Chondrocyte (in vitro differentiated cells): ENCODE measurements around the gene SIGLECL1. TPM values are rescaled to one million over a fixed set of nuclear protein-coding genes. Genes with fewer than 3 reads are reported as not detected.
"Not testable (repeated sequence)": the region's sequence is repeated elsewhere in the genome, so short reads cannot be mapped to it uniquely, and the experiment has no call there.

Experiments
- DNase-seq: peaks from one replicate; pipeline ENCODE4 v3.0.0; 2021; ENCODE audit warnings: mixed read lengths, low spot score
- H3K27ac Mint-ChIP-seq: one replicate; pipeline ENCODE4 v1.8.0; 2021; ENCODE audit warnings: mild to moderate bottlenecking, moderate library complexity, mixed read lengths; ENCODE audit not compliant: unreplicated experiment
- H3K27me3 Mint-ChIP-seq: 2 replicates; pipeline ENCODE4 v1.8.0; 2021; ENCODE audit warnings: low read depth, mixed read lengths
- H3K36me3 Mint-ChIP-seq: 2 replicates; pipeline ENCODE4 v1.8.0; 2021; ENCODE audit warnings: low read depth, mixed read lengths
- H3K4me1 Mint-ChIP-seq: 2 replicates; pipeline ENCODE4 v1.8.0; 2021; ENCODE audit warnings: low read depth, mild to moderate bottlenecking, mixed read lengths
- H3K4me3 Mint-ChIP-seq: one replicate; pipeline ENCODE4 v1.8.0; 2021; ENCODE audit warnings: mild to moderate bottlenecking, moderate library complexity, mixed read lengths; ENCODE audit not compliant: unreplicated experiment
- H3K9me3 Mint-ChIP-seq: 2 replicates; pipeline ENCODE4 v1.8.0; 2021; ENCODE audit warnings: low read depth, mixed read lengths
- CTCF ChIP-seq: fragments of 200-600 bp; sonication (generic); IDR thresholded peaks from 2 replicates; pipeline ENCODE4 v1.5.0; 2021; ENCODE audit warnings: antibody characterized with exemption, mild to moderate bottlenecking, moderate library complexity
- total RNA-seq: library from RNA; stranded (reverse); gene quantifications from 3 replicates; pipeline ENCODE4 v1.2.1, GENCODE V29; 2021

The SIGLECL1 gene
- total RNA-seq, 1 donor from 2014 or later, result not detected

- no peak overlapping the region for H3K4me3 Mint-ChIP-seq
- peaks cover 9% of the 10 kb centered on the region for H3K9me3 Mint-ChIP-seq
- no peak overlapping the region for H3K27ac Mint-ChIP-seq
- H3K36me3 Mint-ChIP-seq, result no peaks in the 10 kb centered on the region
- no peaks in the 10 kb centered on the region for H3K4me1 Mint-ChIP-seq
- no peaks in the 10 kb centered on the region for H3K27me3 Mint-ChIP-seq
- TF ChIP-seq CTCF, result no peak
- no peak for DNase-seq
Measured at GRCh38 chr19:51210191-51210784, 40.6 kb upstream of the SIGLECL1 start.

GRCh38 chr19:51210874-51211361 lies 40.0 kb upstream of the SIGLECL1 start:
- H3K4me1 Mint-ChIP-seq, H3K27me3 Mint-ChIP-seq, H3K36me3 Mint-ChIP-seq, DNase-seq, H3K27ac Mint-ChIP-seq, H3K4me3 Mint-ChIP-seq: not testable (repeated sequence)
- peaks cover 16% of the 10 kb centered on the region for H3K9me3 Mint-ChIP-seq

GRCh38 chr19:51211833-51212232 lies 39.0 kb upstream of the SIGLECL1 start:
- Mint-ChIP-seq H3K9me3 (peaks cover 20% of the 10 kb centered on the region), H3K27ac (no peak overlapping the region)
- TF ChIP-seq CTCF, result no peak

GRCh38 chr19:51219307-51219706 lies 31.6 kb upstream of the SIGLECL1 start:
- Mint-ChIP-seq H3K27ac (no peak overlapping the region), H3K4me3 (no peak overlapping the region), H3K9me3 (peaks cover 22% of the 10 kb centered on the region), H3K36me3 (peaks cover 1% of the 10 kb centered on the region), H3K4me1 (no peaks in the 10 kb centered on the region), H3K27me3 (peaks cover 5% of the 10 kb centered on the region)
- DNase-seq, result no peak
- TF ChIP-seq CTCF, result no peak

More at GRCh38 chr19:51211833-51212232, 39.0 kb upstream of the SIGLECL1 start:
- no peak for DNase-seq
- H3K27me3 Mint-ChIP-seq, result no peaks in the 10 kb centered on the region
- peaks cover 1% of the 10 kb centered on the region for H3K36me3 Mint-ChIP-seq
- H3K4me1 Mint-ChIP-seq, result no peaks in the 10 kb centered on the region
- H3K4me3 Mint-ChIP-seq, result no peak overlapping the region

GRCh38 chr19:51219971-51220370 lies 30.9 kb upstream of the SIGLECL1 start:
- Mint-ChIP-seq H3K36me3 (peaks cover 1% of the 10 kb centered on the region), H3K4me3 (no peak overlapping the region), H3K4me1 (no peaks in the 10 kb centered on the region), H3K9me3 (peaks cover 22% of the 10 kb centered on the region), H3K27ac (no peak overlapping the region), H3K27me3 (peaks cover 5% of the 10 kb centered on the region)
- no peak for DNase-seq
- no peak for TF ChIP-seq CTCF

GRCh38 chr19:51220996-51221395 lies 29.9 kb upstream of the SIGLECL1 start:
- no peak overlapping the region for H3K27ac Mint-ChIP-seq
- H3K27me3 Mint-ChIP-seq, result peaks cover 5% of the 10 kb centered on the region
- no peak overlapping the region for H3K4me3 Mint-ChIP-seq
- no peaks in the 10 kb centered on the region for H3K36me3 Mint-ChIP-seq
- TF ChIP-seq CTCF, result no peak
- H3K4me1 Mint-ChIP-seq, result no peaks in the 10 kb centered on the region
- H3K9me3 Mint-ChIP-seq, result peaks cover 14% of the 10 kb centered on the region
- DNase-seq, result no peak
